Common myeloid progenitor, CD34-positive (primary cell): ENCODE data around the gene NLRP5.

Source experiments
- CTCF ChIA-PET: fragments of 350-600 bp; sonication (Branson Sonifier 250); formaldehyde crosslinking; loops from one replicate; lab custom pipeline; 2021; ENCODE audit warnings: antibody characterized with exemption; lab: Charles Lee
- POLR2A ChIA-PET: fragments of 350-600 bp; sonication (Branson Sonifier 250); formaldehyde crosslinking; loops from one replicate; lab custom pipeline; 2021; ENCODE audit warnings: antibody characterized with exemption; lab: Charles Lee
- DNase-seq, 3 donors: peaks; one replicate each; pipeline versions ENCODE4 v3.0.0 to v3.0.0-alpha.2; 2013
- H3K27ac ChIP-seq, 2 experiments: 1 replicate in 1 of 2; 2 replicates in 1 of 2; pipeline ENCODE4 v1.7.0; 2013; ENCODE audit warnings: inconsistent platforms in 2 of 2, low read length in 2 of 2, mild to moderate bottlenecking in 2 of 2, low read depth in 1 of 2, moderate library complexity in 1 of 2; ENCODE audit not compliant: severe bottlenecking in 2 of 2, insufficient read depth in 1 of 2, poor library complexity in 1 of 2
- H3K27me3 ChIP-seq, 5 experiments: replicated peaks in 2 of 5; 1 replicate in 3 of 5; 2 replicates in 2 of 5; pipeline versions ENCODE4 v1.6.1 to v1.7.0; 2013; ENCODE audit warnings: low read length in 4 of 5, mild to moderate bottlenecking in 2 of 5, moderate library complexity in 2 of 5, inconsistent platforms in 1 of 5; ENCODE audit not compliant: insufficient read depth in 5 of 5, control insufficient read depth in 4 of 5
- H3K36me3 ChIP-seq, 4 experiments: 1 replicate in 2 of 4; 2 replicates in 2 of 4; pipeline versions ENCODE4 v1.6.1 to v1.7.0; 2013; ENCODE audit warnings: low read length in 3 of 4, control low read depth in 1 of 4, mild to moderate bottlenecking in 1 of 4; ENCODE audit not compliant: control insufficient read depth in 4 of 4, insufficient read depth in 4 of 4
- H3K4me1 ChIP-seq, 4 experiments: 1 replicate in 3 of 4; 2 replicates in 1 of 4; pipeline versions ENCODE4 v1.6.1 to v1.7.1; 2013; ENCODE audit warnings: low read length in 3 of 4, mild to moderate bottlenecking in 3 of 4, control low read depth in 1 of 4, inconsistent platforms in 1 of 4, moderate library complexity in 1 of 4; ENCODE audit not compliant: control insufficient read depth in 4 of 4, insufficient read depth in 4 of 4; ENCODE audit errors: control extremely low read depth in 1 of 4
- H3K4me3 ChIP-seq, 7 experiments: 1 replicate in 4 of 7; 2 replicates in 3 of 7; pipeline versions ENCODE4 v1.5.1 to v1.7.0; 2013; ENCODE audit warnings: mild to moderate bottlenecking in 7 of 7, low read length in 6 of 7, moderate library complexity in 6 of 7, inconsistent platforms in 2 of 7, low read depth in 2 of 7, control low read depth in 1 of 7; ENCODE audit not compliant: insufficient read depth in 4 of 7, control insufficient read depth in 1 of 7; ENCODE audit errors: extremely low read depth in 1 of 7
- H3K9me3 ChIP-seq, 5 experiments: 1 replicate in 4 of 5; 2 replicates in 1 of 5; pipeline versions ENCODE4 v1.6.1 to v1.7.1; 2013; ENCODE audit warnings: low read length in 4 of 5, mild to moderate bottlenecking in 2 of 5, inconsistent platforms in 1 of 5, low read depth in 1 of 5, moderate library complexity in 1 of 5; ENCODE audit not compliant: control insufficient read depth in 4 of 5, insufficient read depth in 2 of 5; ENCODE audit errors: control extremely low read depth in 1 of 5
- WGBS: methylation state at CpG from one replicate; pipeline ENCODE4 v1.1.5; 2013; ENCODE audit not compliant: insufficient coverage; 5-methylcytosine and 5-hydroxymethylcytosine counted together

Gene NLRP5

GRCh38 chr19:55959996-55960675 is 26.4 kb upstream of the NLRP5 start:
- ChIA-PET CTCF (no interaction called here), POLR2A (interaction anchor here (0.6 kb wide), 1 partner anchor 941 kb away, joined by 3 read pairs; no protein-coding TSS in a partner anchor)
- Histone ChIP-seq H3K4me1 (no peaks in the 10 kb centered on the region), H3K36me3 (no peaks in the 10 kb centered on the region), H3K4me3 (no peak overlapping the region), H3K9me3 (peaks cover 0 to 2% (median 0%) of the 10 kb centered on the region in 5 experiments), H3K27ac (no peak overlapping the region), H3K27me3 (no peaks in the 10 kb centered on the region)
- DNase-seq = no peak
- 88% methylated on average over 4 of the region's 6 CpGs for WGBS

- peaks cover 0 to 2% (median 0%) of the 10 kb centered on the region in 5 experiments for H3K9me3 ChIP-seq
- DNase-seq = no peak
- no peak overlapping the region for H3K4me3 ChIP-seq
- H3K27me3 ChIP-seq = no peaks in the 10 kb centered on the region
- no peaks in the 10 kb centered on the region for H3K36me3 ChIP-seq
- ChIA-PET POLR2A (no interaction called here), CTCF (no interaction called here)
- H3K27ac ChIP-seq = no peak overlapping the region
- H3K4me1 ChIP-seq = no peaks in the 10 kb centered on the region
- WGBS = 91% methylated on average over 8 of the region's 10 CpGs
Observed at GRCh38 chr19:55962186-55962585, 24.4 kb upstream of the NLRP5 start.

GRCh38 chr19:55973982-55974381 is 12.6 kb upstream of the NLRP5 start:
- H3K27me3 ChIP-seq = no peaks in the 10 kb centered on the region
- no peaks in the 10 kb centered on the region for H3K4me1 ChIP-seq
- no peak overlapping the region for H3K4me3 ChIP-seq
- H3K27ac ChIP-seq = no peak overlapping the region
- DNase-seq = no peak
- POLR2A ChIA-PET = no interaction called here
- 67% methylated on average over 3 of the region's 3 CpGs for WGBS
- H3K9me3 ChIP-seq = peaks cover 2 to 18% (median 4%) of the 10 kb centered on the region in 5 experiments
- CTCF ChIA-PET = no interaction called here
- no peaks in the 10 kb centered on the region for H3K36me3 ChIP-seq

- 67% methylated on average over 8 of the region's 9 CpGs for WGBS
- no peak overlapping the region for H3K4me3 ChIP-seq
- no peak for DNase-seq
- H3K27me3 ChIP-seq = no peaks in the 10 kb centered on the region
- ChIA-PET CTCF (no interaction called here), POLR2A (no interaction called here)
- no peaks in the 10 kb centered on the region for H3K4me1 ChIP-seq
- H3K9me3 ChIP-seq = peaks cover 0 to 6% (median 0%) of the 10 kb centered on the region in 5 experiments
- H3K36me3 ChIP-seq = no peaks in the 10 kb centered on the region
- H3K27ac ChIP-seq = no peak overlapping the region
Observed at GRCh38 chr19:55980415-55980814, 6.2 kb upstream of the NLRP5 start.

GRCh38 chr19:55985254-55985653 is 1.3 kb upstream of the NLRP5 start:
- H3K36me3 ChIP-seq = no peaks in the 10 kb centered on the region
- POLR2A ChIA-PET = no interaction called here

GRCh38 chr19:55990831-55991230 is 4.3 kb downstream of the NLRP5 start:
- Histone ChIP-seq H3K4me3 (no peak overlapping the region), H3K36me3 (no peaks in the 10 kb centered on the region), H3K27me3 (no peaks in the 10 kb centered on the region), H3K4me1 (no peaks in the 10 kb centered on the region), H3K27ac (no peak overlapping the region), H3K9me3 (peaks cover 0 to 6% (median 2%) of the 10 kb centered on the region in 5 experiments)
- WGBS = 92% methylated on average over 3 of the region's 5 CpGs
- CTCF ChIA-PET = no interaction called here
- no peak for DNase-seq
- POLR2A ChIA-PET = no interaction called here

More at GRCh38 chr19:55985254-55985653, 1.3 kb upstream of the NLRP5 start:
- WGBS = no CpG with 5 or more reads among the region's 1 CpG
- Histone ChIP-seq H3K9me3 (peaks cover 0 to 3% (median 0%) of the 10 kb centered on the region in 5 experiments), H3K27me3 (no peaks in the 10 kb centered on the region), H3K4me3 (no peak overlapping the region), H3K4me1 (no peaks in the 10 kb centered on the region), H3K27ac (no peak overlapping the region)
- no peak for DNase-seq
- CTCF ChIA-PET = no interaction called here

GRCh38 chr19:55993492-55993891 is 6.9 kb downstream of the NLRP5 start:
- no CpG with 5 or more reads among the region's 1 CpG for WGBS

More at GRCh38 chr19:55993492-55993891, 6.9 kb downstream of the NLRP5 start:
- H3K9me3 ChIP-seq = peaks cover 0 to 6% (median 2%) of the 10 kb centered on the region in 5 experiments
- H3K36me3 ChIP-seq = no peaks in the 10 kb centered on the region
- POLR2A ChIA-PET = no interaction called here
- DNase-seq = peak in 2 of 3 donors; percentile 0 to 3
- H3K27ac ChIP-seq = no peak overlapping the region
- CTCF ChIA-PET = no interaction called here
- no peaks in the 10 kb centered on the region for H3K27me3 ChIP-seq
- no peak overlapping the region for H3K4me3 ChIP-seq
- H3K4me1 ChIP-seq = no peaks in the 10 kb centered on the region
